Measurements from ENCODE around the gene FFAR3. TPM values are rescaled to one million over a fixed set of nuclear protein-coding genes. Genes with fewer than 3 reads are reported as not detected.

FFAR3 gene
- polyA plus RNA-seq, 1 donor (not counting 4 experiments of a cell fraction or from before 2014, with no cell fraction given), result not detected

DNA sequence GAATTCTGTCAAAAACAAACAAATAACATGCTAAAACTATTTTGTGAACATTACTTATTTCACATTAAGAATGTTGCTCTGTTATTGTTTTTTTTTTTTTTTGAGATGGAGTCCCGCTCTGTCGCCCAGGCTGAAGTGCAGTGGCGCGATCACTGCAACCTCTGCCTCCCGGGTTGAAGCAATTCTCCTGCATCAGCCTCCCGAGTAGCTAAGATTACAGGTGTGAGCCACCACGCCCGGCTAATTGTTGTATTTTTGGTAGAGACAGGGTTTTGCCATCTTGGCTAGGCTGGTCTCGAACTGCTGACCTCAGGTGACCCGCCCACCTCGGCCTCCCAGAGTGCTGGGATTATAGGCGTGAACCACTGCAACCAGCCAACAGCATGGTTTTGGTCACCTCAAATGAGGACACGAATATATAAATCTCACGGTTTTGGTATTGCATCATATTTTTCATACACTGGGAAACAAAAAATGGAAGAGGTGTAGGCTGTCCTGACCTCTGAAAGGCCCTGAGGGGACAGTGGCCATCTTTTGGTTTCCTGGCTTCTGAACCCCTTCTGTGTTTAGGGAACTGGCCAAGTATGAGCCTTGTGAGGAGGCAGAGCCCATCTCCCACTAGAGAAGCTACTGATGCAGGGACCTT, 38.1 kb downstream of the FFAR3 start:
- Histone ChIP-seq H3K36me3 (ENCODE audit: control insufficient read depth in 2 of 2, extremely low read depth in 1 of 2, insufficient read depth in 2 of 2, low read length in 2 of 2) (no peaks in the 10 kb centered on the region), H3K27ac (ENCODE audit: control insufficient read depth, insufficient read depth, low read length) (no peak overlapping the region), H3K4me3 (ENCODE audit: control insufficient read depth in 2 of 3, extremely low read depth in 1 of 3, insufficient read depth in 2 of 3, low read depth in 1 of 3, low read length in 3 of 3) (no peak overlapping the region), H3K9me3 (ENCODE audit: control insufficient read depth, low read depth, low read length) (no peaks in the 10 kb centered on the region), H4K20me1 (ENCODE audit: control insufficient read depth, extremely low read depth, insufficient read depth, low read length) (no peaks in the 10 kb centered on the region), H2AFZ (ENCODE audit: control insufficient read depth, low read length) (no peak overlapping the region), H3K4me1 (ENCODE audit: control insufficient read depth, extremely low read depth, insufficient read depth, low read length) (no peaks in the 10 kb centered on the region), H3K4me2 (ENCODE audit: control insufficient read depth, extremely low read depth, insufficient read depth, low read depth, low read length) (no peak overlapping the region), H3K9ac (ENCODE audit: control insufficient read depth, extremely low read depth, insufficient read depth, low read length) (no peak overlapping the region), H3K79me2 (ENCODE audit: control insufficient read depth, insufficient read depth, low read length) (no peaks in the 10 kb centered on the region), H3K27me3 (ENCODE audit: control insufficient read depth, extremely low read depth, insufficient read depth, low read length) (peaks cover 4% of the 10 kb centered on the region), H3K9me1 (ENCODE audit: control insufficient read depth, extremely low read depth, insufficient read depth, low read length) (no peaks in the 10 kb centered on the region)
- FAIRE-seq (no peak), DNase-seq (ENCODE audit: low read depth, low spot score) (no peak)
- TF ChIP-seq, protein P1, sequence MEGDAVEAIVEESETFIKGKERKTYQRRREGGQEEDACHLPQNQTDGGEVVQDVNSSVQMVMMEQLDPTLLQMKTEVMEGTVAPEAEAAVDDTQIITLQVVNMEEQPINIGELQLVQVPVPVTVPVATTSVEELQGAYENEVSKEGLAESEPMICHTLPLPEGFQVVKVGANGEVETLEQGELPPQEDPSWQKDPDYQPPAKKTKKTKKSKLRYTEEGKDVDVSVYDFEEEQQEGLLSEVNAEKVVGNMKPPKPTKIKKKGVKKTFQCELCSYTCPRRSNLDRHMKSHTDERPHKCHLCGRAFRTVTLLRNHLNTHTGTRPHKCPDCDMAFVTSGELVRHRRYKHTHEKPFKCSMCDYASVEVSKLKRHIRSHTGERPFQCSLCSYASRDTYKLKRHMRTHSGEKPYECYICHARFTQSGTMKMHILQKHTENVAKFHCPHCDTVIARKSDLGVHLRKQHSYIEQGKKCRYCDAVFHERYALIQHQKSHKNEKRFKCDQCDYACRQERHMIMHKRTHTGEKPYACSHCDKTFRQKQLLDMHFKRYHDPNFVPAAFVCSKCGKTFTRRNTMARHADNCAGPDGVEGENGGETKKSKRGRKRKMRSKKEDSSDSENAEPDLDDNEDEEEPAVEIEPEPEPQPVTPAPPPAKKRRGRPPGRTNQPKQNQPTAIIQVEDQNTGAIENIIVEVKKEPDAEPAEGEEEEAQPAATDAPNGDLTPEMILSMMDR (optimal IDR thresholded peaks at IDR 0.05 in 1 of 3, IDR thresholded peaks at IDR 0.05 in 1 of 3, conservative IDR thresholded peaks at IDR 0.05 in 1 of 3; ENCODE audit: extremely low read depth in 1 of 3, insufficient read depth in 2 of 3, low read length in 3 of 3), result no peak
- TF ChIP-seq EZH2 (IDR thresholded peaks at IDR 0.05; ENCODE audit: low read length), result no peak
- dilution Hi-C loops (cut with MboI; ENCODE audit: extremely low pct_ligation_motif_present, low sequenced_read_pairs), result no loop called here

DNA sequence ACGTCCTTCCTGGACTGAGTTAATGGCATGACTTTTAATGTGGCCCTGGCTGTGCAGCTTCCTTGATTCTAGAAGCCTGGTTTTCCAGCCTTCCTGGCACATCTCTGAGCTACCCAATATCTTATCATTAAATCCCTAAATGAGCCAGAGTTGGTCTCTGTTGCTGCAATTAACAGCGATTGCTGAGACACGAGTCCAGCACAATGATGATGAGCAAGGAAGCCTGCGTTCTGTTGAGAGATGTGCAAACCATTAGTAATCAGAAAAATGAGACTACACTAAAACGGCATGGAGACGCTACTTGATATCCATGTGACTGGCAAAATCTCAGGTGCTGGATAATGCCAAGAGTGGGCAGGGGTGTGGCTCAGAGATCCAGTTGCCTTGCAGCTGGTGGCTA, 38.8 kb downstream of the FFAR3 start:
- dilution Hi-C loops (cut with MboI; ENCODE audit: extremely low pct_ligation_motif_present, low sequenced_read_pairs), result no loop called here
- H2AFZ ChIP-seq (ENCODE audit: control insufficient read depth, low read length), result no peak overlapping the region
- no peak overlapping the region for H3K4me2 ChIP-seq (ENCODE audit: control insufficient read depth, extremely low read depth, insufficient read depth, low read depth, low read length)
- no peaks in the 10 kb centered on the region for H4K20me1 ChIP-seq (ENCODE audit: control insufficient read depth, extremely low read depth, insufficient read depth, low read length)
- H3K4me1 ChIP-seq (ENCODE audit: control insufficient read depth, extremely low read depth, insufficient read depth, low read length), result no peaks in the 10 kb centered on the region
- FAIRE-seq (no peak), DNase-seq (ENCODE audit: low read depth, low spot score) (no peak)
- H3K79me2 ChIP-seq (ENCODE audit: control insufficient read depth, insufficient read depth, low read length), result no peaks in the 10 kb centered on the region
- H3K9me1 ChIP-seq (ENCODE audit: control insufficient read depth, extremely low read depth, insufficient read depth, low read length), result no peaks in the 10 kb centered on the region
- TF ChIP-seq, protein P1 (optimal IDR thresholded peaks at IDR 0.05 in 1 of 3, IDR thresholded peaks at IDR 0.05 in 1 of 3, conservative IDR thresholded peaks at IDR 0.05 in 1 of 3; ENCODE audit: extremely low read depth in 1 of 3, insufficient read depth in 2 of 3, low read length in 3 of 3), result no peak
- no peak for TF ChIP-seq EZH2 (IDR thresholded peaks at IDR 0.05; ENCODE audit: low read length)
- H3K9me3 ChIP-seq (ENCODE audit: control insufficient read depth, low read depth, low read length), result no peaks in the 10 kb centered on the region
- H3K4me3 ChIP-seq (ENCODE audit: control insufficient read depth in 2 of 3, extremely low read depth in 1 of 3, insufficient read depth in 2 of 3, low read depth in 1 of 3, low read length in 3 of 3), result no peak overlapping the region
- no peak overlapping the region for H3K27ac ChIP-seq (ENCODE audit: control insufficient read depth, insufficient read depth, low read length)
- no peak overlapping the region for H3K9ac ChIP-seq (ENCODE audit: control insufficient read depth, extremely low read depth, insufficient read depth, low read length)
- H3K36me3 ChIP-seq (ENCODE audit: control insufficient read depth in 2 of 2, extremely low read depth in 1 of 2, insufficient read depth in 2 of 2, low read length in 2 of 2), result no peaks in the 10 kb centered on the region
- H3K27me3 ChIP-seq (ENCODE audit: control insufficient read depth, extremely low read depth, insufficient read depth, low read length), result peaks cover 4% of the 10 kb centered on the region
